ENCODE data around the gene YWHAB.
"Not testable (repeated sequence)": the region's sequence is repeated elsewhere in the genome, so short reads cannot be mapped to it uniquely, and the experiment has no call there.

Gene YWHAB

GRCh38 chr20:44869471-44869870 is 16.0 kb upstream of the YWHAB start:
- DNase-seq = no peak

GRCh38 chr20:44882360-44882759 is 3.1 kb upstream of the YWHAB start:
- not testable (repeated sequence) for DNase-seq

- no peak for DNase-seq
Observed at GRCh38 chr20:44883214-44883902, 2.1 kb upstream of the YWHAB start.

GRCh38 chr20:44884907-44885391 is 556 bp upstream of the YWHAB start:
- DNase-seq = no peak

GRCh38 chr20:44886266-44886651 is 754 bp downstream of the YWHAB start:
- DNase-seq = no peak

GRCh38 chr20:44886828-44887227 is 1.3 kb downstream of the YWHAB start:
- DNase-seq = no peak

GRCh38 chr20:44887466-44887865 is 2.0 kb downstream of the YWHAB start:
- DNase-seq = no peak

- DNase-seq = no peak
Observed at GRCh38 chr20:44888226-44889103, 3.0 kb downstream of the YWHAB start.

- DNase-seq = no peak
Observed at GRCh38 chr20:44891826-44892225, 6.3 kb downstream of the YWHAB start.

GRCh38 chr20:44894959-44895358 is 9.5 kb downstream of the YWHAB start:
- DNase-seq = no peak

- no peak for DNase-seq
Observed at GRCh38 chr20:44896583-44896982, 11.1 kb downstream of the YWHAB start.

GRCh38 chr20:44897133-44897532 is 11.6 kb downstream of the YWHAB start:
- no peak for DNase-seq

- DNase-seq = no peak
Observed at GRCh38 chr20:44900231-44900854, 14.8 kb downstream of the YWHAB start.

GRCh38 chr20:44901974-44902373 is 16.5 kb downstream of the YWHAB start:
- no peak for DNase-seq

GRCh38 chr20:44904377-44904776 is 18.9 kb downstream of the YWHAB start:
- no peak for DNase-seq

GRCh38 chr20:44908987-44909871 is 23.7 kb downstream of the YWHAB start:
- no peak for DNase-seq

GRCh38 chr20:44909872-44910689 is 24.6 kb downstream of the YWHAB start, which contains the start of gene PABPC1L:
Gene PABPC1L (plus strand): TSS chr20:44910060. CDS start chr20:44910144, 84 bp downstream.
- peak; percentile 77 for DNase-seq

GRCh38 chr20:44910690-44911262 is 25.3 kb downstream of the YWHAB start:
- DNase-seq = no peak

GRCh38 chr20:44911264-44911921 is 25.9 kb downstream of the YWHAB start:
- DNase-seq = peak; percentile 34

GRCh38 chr20:44912189-44912588 is 26.7 kb downstream of the YWHAB start:
- DNase-seq = no peak

GRCh38 chr20:44914924-44915323 is 29.4 kb downstream of the YWHAB start:
- no peak for DNase-seq

Data from CD4-positive, alpha-beta T cell treated with Interferon gamma for 1 hour (primary cell).